ENCODE data around the gene KIAA1217.

KIAA1217 gene

GRCh38 chr10:24519950-24520349, 311.0 kb downstream of the KIAA1217 start:
- H3K9me3 ChIP-seq = no peaks in the 10 kb centered on the region
- H3K4me3 ChIP-seq = no peak overlapping the region
- no peak for DNase-seq (ENCODE audit: low spot score in 2 of 2)
- no peaks in the 10 kb centered on the region for H3K27me3 ChIP-seq (ENCODE audit: low read depth)
- no peaks in the 10 kb centered on the region for H3K4me1 ChIP-seq
- in situ Hi-C loops (cut with MboI; ENCODE audit: low sequenced_read_pairs) = loop anchor here (25.0 kb wide), 3 partner anchors 308 to 1358 kb away; partner anchors contain the start of gene KIAA1217
- no peaks in the 10 kb centered on the region; the same call in 1 of the 2 replicates for H3K36me3 ChIP-seq (replicated peaks)

- in situ Hi-C loops (cut with MboI; ENCODE audit: low sequenced_read_pairs) = loop anchor here (25.0 kb wide), 3 partner anchors 312 to 1362 kb away; partner anchors contain the start of gene KIAA1217
- H3K4me3 ChIP-seq = no peak overlapping the region
- DNase-seq (ENCODE audit: low spot score in 2 of 2) = no peak
- peaks cover 8% of the 10 kb centered on the region; the same call in 1 of the 2 replicates for H3K36me3 ChIP-seq (replicated peaks)
- H3K4me1 ChIP-seq = no peaks in the 10 kb centered on the region
- H3K27me3 ChIP-seq (ENCODE audit: low read depth) = no peaks in the 10 kb centered on the region
- H3K9me3 ChIP-seq = no peaks in the 10 kb centered on the region
Observed at GRCh38 chr10:24524314-24524713, 315.4 kb downstream of the KIAA1217 start.

GRCh38 chr10:24526085-24526649, 317.2 kb downstream of the KIAA1217 start:
- no peak overlapping the region for H3K4me3 ChIP-seq
- in situ Hi-C loops (cut with MboI; ENCODE audit: low sequenced_read_pairs) = no loop called here
- no peak for DNase-seq (ENCODE audit: low spot score in 2 of 2)
- H3K4me1 ChIP-seq = no peaks in the 10 kb centered on the region
- H3K27me3 ChIP-seq (ENCODE audit: low read depth) = no peaks in the 10 kb centered on the region
- H3K36me3 ChIP-seq (replicated peaks) = peaks cover 10% of the 10 kb centered on the region; the same call in 1 of the 2 replicates
- no peaks in the 10 kb centered on the region for H3K9me3 ChIP-seq

- no peaks in the 10 kb centered on the region for H3K9me3 ChIP-seq
- H3K4me1 ChIP-seq = no peaks in the 10 kb centered on the region
- in situ Hi-C loops (cut with MboI; ENCODE audit: low sequenced_read_pairs) = no loop called here
- H3K4me3 ChIP-seq = no peak overlapping the region
- no peaks in the 10 kb centered on the region for H3K27me3 ChIP-seq (ENCODE audit: low read depth)
- DNase-seq (ENCODE audit: low spot score in 2 of 2) = no peak
- peaks cover 25% of the 10 kb centered on the region for H3K36me3 ChIP-seq (replicated peaks)
Observed at GRCh38 chr10:24528946-24529345, 320.0 kb downstream of the KIAA1217 start.

- Histone ChIP-seq H3K4me3 (no peak overlapping the region), H3K4me1 (no peaks in the 10 kb centered on the region), H3K27me3 (ENCODE audit: low read depth) (no peaks in the 10 kb centered on the region), H3K9me3 (no peaks in the 10 kb centered on the region), H3K36me3 (replicated peaks) (peaks cover 25% of the 10 kb centered on the region)
- in situ Hi-C loops (cut with MboI; ENCODE audit: low sequenced_read_pairs) = no loop called here
- DNase-seq (ENCODE audit: low spot score in 2 of 2) = no peak
Observed at GRCh38 chr10:24531439-24531838, 322.5 kb downstream of the KIAA1217 start.

GRCh38 chr10:24533981-24534380, 325.0 kb downstream of the KIAA1217 start:
- H3K4me3 ChIP-seq = no peak overlapping the region
- in situ Hi-C loops (cut with MboI; ENCODE audit: low sequenced_read_pairs) = no loop called here
- no peaks in the 10 kb centered on the region for H3K9me3 ChIP-seq
- H3K36me3 ChIP-seq (replicated peaks) = peaks cover 28% of the 10 kb centered on the region
- no peaks in the 10 kb centered on the region for H3K4me1 ChIP-seq
- no peaks in the 10 kb centered on the region for H3K27me3 ChIP-seq (ENCODE audit: low read depth)
- DNase-seq (ENCODE audit: low spot score in 2 of 2) = no peak

GRCh38 chr10:24536636-24537035, 327.7 kb downstream of the KIAA1217 start:
- in situ Hi-C loops (cut with MboI; ENCODE audit: low sequenced_read_pairs) = no loop called here
- Histone ChIP-seq H3K9me3 (no peaks in the 10 kb centered on the region), H3K4me1 (no peaks in the 10 kb centered on the region; the same call in 1 of the 2 replicates), H3K4me3 (no peak overlapping the region), H3K27me3 (ENCODE audit: low read depth) (no peaks in the 10 kb centered on the region), H3K36me3 (replicated peaks) (peaks cover 20% of the 10 kb centered on the region)
- no peak for DNase-seq (ENCODE audit: low spot score in 2 of 2)

- no peaks in the 10 kb centered on the region for H3K27me3 ChIP-seq (ENCODE audit: low read depth)
- no peaks in the 10 kb centered on the region for H3K9me3 ChIP-seq
- peaks cover 13% of the 10 kb centered on the region for H3K36me3 ChIP-seq (replicated peaks)
- in situ Hi-C loops (cut with MboI; ENCODE audit: low sequenced_read_pairs) = no loop called here
- H3K4me1 ChIP-seq = no peaks in the 10 kb centered on the region; the same call in 1 of the 2 replicates
- no peak overlapping the region for H3K4me3 ChIP-seq
- DNase-seq (ENCODE audit: low spot score in 2 of 2) = no peak
Observed at GRCh38 chr10:24541239-24541753, 332.4 kb downstream of the KIAA1217 start.

- Histone ChIP-seq H3K4me1 (no peaks in the 10 kb centered on the region; the same call in 1 of the 2 replicates), H3K4me3 (no peak overlapping the region), H3K9me3 (no peaks in the 10 kb centered on the region), H3K36me3 (replicated peaks) (peaks cover 12% of the 10 kb centered on the region), H3K27me3 (ENCODE audit: low read depth) (no peaks in the 10 kb centered on the region)
- DNase-seq (ENCODE audit: low spot score in 2 of 2) = no peak
- in situ Hi-C loops (cut with MboI; ENCODE audit: low sequenced_read_pairs) = no loop called here
Observed at GRCh38 chr10:24542314-24543270, 333.7 kb downstream of the KIAA1217 start.

- no peaks in the 10 kb centered on the region for H3K27me3 ChIP-seq (ENCODE audit: low read depth)
- no peaks in the 10 kb centered on the region for H3K4me1 ChIP-seq
- peaks cover 8% of the 10 kb centered on the region for H3K36me3 ChIP-seq (replicated peaks)
- in situ Hi-C loops (cut with MboI; ENCODE audit: low sequenced_read_pairs) = no loop called here
- H3K4me3 ChIP-seq = no peak overlapping the region
- no peaks in the 10 kb centered on the region for H3K9me3 ChIP-seq
- DNase-seq (ENCODE audit: low spot score in 2 of 2) = no peak
Observed at GRCh38 chr10:24544776-24545175, 335.8 kb downstream of the KIAA1217 start.

- no peak for DNase-seq (ENCODE audit: low spot score in 2 of 2)
- H3K4me1 ChIP-seq = no peaks in the 10 kb centered on the region
- H3K36me3 ChIP-seq (replicated peaks) = peaks cover 8% of the 10 kb centered on the region
- no peaks in the 10 kb centered on the region for H3K9me3 ChIP-seq
- H3K4me3 ChIP-seq = no peak overlapping the region
- in situ Hi-C loops (cut with MboI; ENCODE audit: low sequenced_read_pairs) = no loop called here
- no peaks in the 10 kb centered on the region for H3K27me3 ChIP-seq (ENCODE audit: low read depth)
Observed at GRCh38 chr10:24545585-24545984, 336.6 kb downstream of the KIAA1217 start.

GRCh38 chr10:24550680-24551079, 341.7 kb downstream of the KIAA1217 start:
- Histone ChIP-seq H3K36me3 (replicated peaks) (peaks cover 3% of the 10 kb centered on the region; the same call in 1 of the 2 replicates), H3K27me3 (ENCODE audit: low read depth) (no peaks in the 10 kb centered on the region), H3K9me3 (no peaks in the 10 kb centered on the region), H3K4me3 (no peak overlapping the region), H3K4me1 (no peaks in the 10 kb centered on the region)
- DNase-seq (ENCODE audit: low spot score in 2 of 2) = no peak
- in situ Hi-C loops (cut with MboI; ENCODE audit: low sequenced_read_pairs) = no loop called here

- no peak for DNase-seq (ENCODE audit: low spot score in 2 of 2)
- Histone ChIP-seq H3K4me3 (no peak overlapping the region), H3K9me3 (no peaks in the 10 kb centered on the region), H3K27me3 (ENCODE audit: low read depth) (no peaks in the 10 kb centered on the region), H3K4me1 (no peaks in the 10 kb centered on the region), H3K36me3 (replicated peaks) (peaks cover 3% of the 10 kb centered on the region; the same call in 1 of the 2 replicates)
- in situ Hi-C loops (cut with MboI; ENCODE audit: low sequenced_read_pairs) = no loop called here
Observed at GRCh38 chr10:24551161-24551560, 342.2 kb downstream of the KIAA1217 start.

Measured in HAP-1 (cell line).